ENCODE measurements around the gene DUSP2. TPM values are rescaled to one million over a fixed set of nuclear protein-coding genes. Genes with fewer than 3 reads are reported as not detected.

DUSP2 gene
- polyA plus RNA-seq, 1 experiment = 0.94 TPM

DNA sequence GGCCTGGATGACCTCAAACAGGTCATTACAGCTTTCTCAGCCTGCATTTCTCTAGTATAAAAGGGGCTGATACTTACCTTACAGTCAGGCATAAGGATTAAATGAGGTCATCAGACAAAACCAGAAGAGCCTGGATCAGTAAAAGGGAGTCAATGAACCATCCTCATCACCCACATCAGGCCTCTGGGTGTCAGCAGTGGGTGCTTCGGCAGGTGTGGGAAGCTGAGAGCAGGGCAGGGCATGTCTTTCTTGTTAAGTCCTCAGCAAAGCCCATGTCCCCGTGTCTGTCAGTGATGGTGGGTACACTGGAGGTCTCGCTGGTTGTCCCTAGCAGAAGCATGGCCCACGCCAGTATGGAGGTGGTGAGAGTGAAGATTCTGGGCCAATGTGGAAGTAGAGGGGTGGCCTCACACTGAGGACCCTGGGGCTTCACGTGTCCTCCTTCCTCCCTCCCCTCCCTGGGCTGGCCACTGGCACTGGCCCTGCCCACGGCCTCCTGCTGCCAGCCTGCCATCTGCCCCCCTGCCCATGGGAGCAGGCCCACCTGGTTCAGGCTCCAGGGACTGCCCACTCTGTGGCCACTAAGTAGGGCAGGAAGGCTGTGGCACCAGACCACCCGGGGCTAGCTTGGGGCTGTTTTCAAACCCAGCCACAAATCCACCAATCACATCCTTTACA lies 33.3 kb downstream of the DUSP2 start:
- no peak overlapping the region for H3K27ac ChIP-seq (ENCODE audit: low read depth, low read length)
- POLR2A ChIA-PET = interaction anchor here (0.7 kb wide), 1 partner anchor 120 kb away, joined by 5 read pairs; no protein-coding TSS in a partner anchor
- peaks cover 9% of the 10 kb centered on the region for H3K9me3 ChIP-seq (ENCODE audit: control insufficient read depth, insufficient read depth, low read length)
- no peak for DNase-seq (ENCODE audit: low read depth, low spot score)
- TF ChIP-seq, protein P1, sequence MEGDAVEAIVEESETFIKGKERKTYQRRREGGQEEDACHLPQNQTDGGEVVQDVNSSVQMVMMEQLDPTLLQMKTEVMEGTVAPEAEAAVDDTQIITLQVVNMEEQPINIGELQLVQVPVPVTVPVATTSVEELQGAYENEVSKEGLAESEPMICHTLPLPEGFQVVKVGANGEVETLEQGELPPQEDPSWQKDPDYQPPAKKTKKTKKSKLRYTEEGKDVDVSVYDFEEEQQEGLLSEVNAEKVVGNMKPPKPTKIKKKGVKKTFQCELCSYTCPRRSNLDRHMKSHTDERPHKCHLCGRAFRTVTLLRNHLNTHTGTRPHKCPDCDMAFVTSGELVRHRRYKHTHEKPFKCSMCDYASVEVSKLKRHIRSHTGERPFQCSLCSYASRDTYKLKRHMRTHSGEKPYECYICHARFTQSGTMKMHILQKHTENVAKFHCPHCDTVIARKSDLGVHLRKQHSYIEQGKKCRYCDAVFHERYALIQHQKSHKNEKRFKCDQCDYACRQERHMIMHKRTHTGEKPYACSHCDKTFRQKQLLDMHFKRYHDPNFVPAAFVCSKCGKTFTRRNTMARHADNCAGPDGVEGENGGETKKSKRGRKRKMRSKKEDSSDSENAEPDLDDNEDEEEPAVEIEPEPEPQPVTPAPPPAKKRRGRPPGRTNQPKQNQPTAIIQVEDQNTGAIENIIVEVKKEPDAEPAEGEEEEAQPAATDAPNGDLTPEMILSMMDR (IDR thresholded peaks at IDR 0.05; ENCODE audit: low read depth, low read length) = no peak
- CTCF ChIA-PET = interaction anchor here (0.6 to 1.1 kb wide), 2 partner anchors 38 to 62 kb away, joined by 3 to 5 read pairs; no protein-coding TSS in a partner anchor
- peaks cover 55% of the 10 kb centered on the region for H3K27me3 ChIP-seq (ENCODE audit: control insufficient read depth, insufficient read depth, low read length)
- H3K4me3 ChIP-seq (ENCODE audit: low read depth, low read length) = no peak overlapping the region

- CTCF ChIA-PET = interaction anchor here (1.1 kb wide), 1 partner anchor 63 kb away, joined by 3 read pairs; no protein-coding TSS in a partner anchor
- no peak for DNase-seq (ENCODE audit: low read depth, low spot score)
- peaks cover 9% of the 10 kb centered on the region for H3K9me3 ChIP-seq (ENCODE audit: control insufficient read depth, insufficient read depth, low read length)
- H3K27me3 ChIP-seq (ENCODE audit: control insufficient read depth, insufficient read depth, low read length) = peaks cover 53% of the 10 kb centered on the region
- H3K27ac ChIP-seq (ENCODE audit: low read depth, low read length) = no peak overlapping the region
- POLR2A ChIA-PET = no interaction called here
- TF ChIP-seq, protein P1 (IDR thresholded peaks at IDR 0.05; ENCODE audit: low read depth, low read length) = no peak
- H3K4me3 ChIP-seq (ENCODE audit: low read depth, low read length) = no peak overlapping the region
Observed at GRCh38 chr2:96111257-96111640, 34.0 kb downstream of the DUSP2 start.

GRCh38 chr2:96110621-96111256 lies 34.5 kb downstream of the DUSP2 start:
- Histone ChIP-seq H3K27me3 (ENCODE audit: control insufficient read depth, insufficient read depth, low read length) (peaks cover 48% of the 10 kb centered on the region), H3K9me3 (ENCODE audit: control insufficient read depth, insufficient read depth, low read length) (peaks cover 9% of the 10 kb centered on the region), H3K27ac (ENCODE audit: low read depth, low read length) (no peak overlapping the region), H3K4me3 (ENCODE audit: low read depth, low read length) (no peak overlapping the region)
- TF ChIP-seq, protein P1 (IDR thresholded peaks at IDR 0.05; ENCODE audit: low read depth, low read length) = no peak
- POLR2A ChIA-PET = no interaction called here
- CTCF ChIA-PET = interaction anchor here (1.1 kb wide), 1 partner anchor 64 kb away, joined by 3 read pairs; no protein-coding TSS in a partner anchor
- DNase-seq (ENCODE audit: low read depth, low spot score) = no peak

DNA sequence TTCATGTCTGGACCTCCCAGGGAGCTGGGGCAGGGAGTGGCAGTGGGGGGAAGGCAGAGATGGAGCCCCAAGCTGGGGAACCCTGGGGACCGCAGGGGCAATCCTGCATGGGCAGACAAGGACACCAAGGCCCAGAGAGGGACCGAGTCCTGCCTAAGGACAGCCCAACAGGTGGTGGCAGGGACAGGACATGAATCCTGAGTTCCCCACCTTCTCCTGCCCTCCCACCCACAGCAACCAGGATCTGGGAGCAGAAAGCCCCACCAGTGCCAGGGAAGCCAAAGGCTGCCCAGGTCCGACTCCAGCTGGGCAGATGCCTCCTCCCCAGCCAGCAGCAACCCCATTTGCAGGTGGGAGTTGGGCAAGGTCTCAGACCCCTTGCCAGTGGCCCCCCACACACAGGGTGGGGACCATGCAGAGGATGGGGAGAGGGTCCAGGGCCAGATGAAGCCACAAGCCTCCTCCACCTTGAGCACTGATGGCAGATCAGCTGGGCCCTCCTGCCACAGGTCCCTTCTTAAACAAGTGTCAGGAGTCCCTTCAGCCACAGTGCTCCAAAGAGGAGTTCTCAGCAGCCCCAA lies 35.2 kb downstream of the DUSP2 start:
- DNase-seq (ENCODE audit: low read depth, low spot score) = no peak
- POLR2A ChIA-PET = no interaction called here
- Histone ChIP-seq H3K27me3 (ENCODE audit: control insufficient read depth, insufficient read depth, low read length) (peaks cover 45% of the 10 kb centered on the region), H3K9me3 (ENCODE audit: control insufficient read depth, insufficient read depth, low read length) (peaks cover 10% of the 10 kb centered on the region), H3K27ac (ENCODE audit: low read depth, low read length) (no peak overlapping the region), H3K4me3 (ENCODE audit: low read depth, low read length) (no peak overlapping the region)
- TF ChIP-seq, protein P1 (IDR thresholded peaks at IDR 0.05; ENCODE audit: low read depth, low read length) = no peak
- CTCF ChIA-PET = no interaction called here

DNA sequence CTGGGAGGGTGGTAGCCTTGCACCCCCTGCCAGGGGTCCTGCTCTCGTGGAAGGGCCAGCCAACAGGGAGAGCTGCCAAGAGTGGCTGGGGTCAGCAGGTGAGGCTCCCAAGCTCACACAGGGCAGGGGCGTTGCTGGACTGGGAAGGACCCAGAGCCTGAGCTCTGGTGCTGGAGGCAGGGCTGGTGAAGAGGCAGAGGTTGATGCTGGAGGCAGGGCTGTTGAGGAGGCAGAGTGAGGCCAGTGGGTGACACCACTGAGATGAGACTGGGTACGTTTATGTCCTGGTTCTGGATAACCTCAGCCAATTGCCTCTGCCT lies 35.9 kb downstream of the DUSP2 start:
- H3K27me3 ChIP-seq (ENCODE audit: control insufficient read depth, insufficient read depth, low read length) = peaks cover 41% of the 10 kb centered on the region
- POLR2A ChIA-PET = no interaction called here
- no peak for DNase-seq (ENCODE audit: low read depth, low spot score)
- CTCF ChIA-PET = no interaction called here
- no peak overlapping the region for H3K4me3 ChIP-seq (ENCODE audit: low read depth, low read length)
- TF ChIP-seq, protein P1 (IDR thresholded peaks at IDR 0.05; ENCODE audit: low read depth, low read length) = no peak
- H3K9me3 ChIP-seq (ENCODE audit: control insufficient read depth, insufficient read depth, low read length) = peaks cover 15% of the 10 kb centered on the region
- no peak overlapping the region for H3K27ac ChIP-seq (ENCODE audit: low read depth, low read length)
